ENCODE data around the gene EPB41L4B.
"Not testable (repeated sequence)": the region's sequence is repeated elsewhere in the genome, so short reads cannot be mapped to it uniquely, and the experiment has no call there.

Gene EPB41L4B

DNA sequence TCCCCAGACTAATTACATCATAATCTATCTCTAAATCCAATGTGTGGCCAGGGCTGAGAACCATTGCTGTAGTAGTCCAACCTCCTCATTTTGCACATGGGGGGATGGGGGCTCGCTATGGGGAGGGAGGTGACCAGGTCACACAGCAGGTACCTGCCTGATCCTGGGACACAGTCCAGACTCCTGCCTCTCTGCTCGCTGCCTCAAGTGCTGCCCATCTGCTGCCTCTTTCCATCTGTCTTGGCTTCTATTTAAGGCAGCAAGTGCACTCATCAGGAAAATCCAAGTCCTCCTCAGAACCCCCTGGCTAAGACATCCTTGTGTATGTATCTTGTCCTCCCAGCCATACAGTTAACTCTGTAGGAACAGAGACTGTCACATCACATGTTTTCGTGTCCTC, 96.1 kb downstream of the EPB41L4B start:
- TF ChIP-seq, protein P1, sequence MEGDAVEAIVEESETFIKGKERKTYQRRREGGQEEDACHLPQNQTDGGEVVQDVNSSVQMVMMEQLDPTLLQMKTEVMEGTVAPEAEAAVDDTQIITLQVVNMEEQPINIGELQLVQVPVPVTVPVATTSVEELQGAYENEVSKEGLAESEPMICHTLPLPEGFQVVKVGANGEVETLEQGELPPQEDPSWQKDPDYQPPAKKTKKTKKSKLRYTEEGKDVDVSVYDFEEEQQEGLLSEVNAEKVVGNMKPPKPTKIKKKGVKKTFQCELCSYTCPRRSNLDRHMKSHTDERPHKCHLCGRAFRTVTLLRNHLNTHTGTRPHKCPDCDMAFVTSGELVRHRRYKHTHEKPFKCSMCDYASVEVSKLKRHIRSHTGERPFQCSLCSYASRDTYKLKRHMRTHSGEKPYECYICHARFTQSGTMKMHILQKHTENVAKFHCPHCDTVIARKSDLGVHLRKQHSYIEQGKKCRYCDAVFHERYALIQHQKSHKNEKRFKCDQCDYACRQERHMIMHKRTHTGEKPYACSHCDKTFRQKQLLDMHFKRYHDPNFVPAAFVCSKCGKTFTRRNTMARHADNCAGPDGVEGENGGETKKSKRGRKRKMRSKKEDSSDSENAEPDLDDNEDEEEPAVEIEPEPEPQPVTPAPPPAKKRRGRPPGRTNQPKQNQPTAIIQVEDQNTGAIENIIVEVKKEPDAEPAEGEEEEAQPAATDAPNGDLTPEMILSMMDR (IDR thresholded peaks at IDR 0.05; ENCODE audit: low read depth, low read length), result no peak

DNA sequence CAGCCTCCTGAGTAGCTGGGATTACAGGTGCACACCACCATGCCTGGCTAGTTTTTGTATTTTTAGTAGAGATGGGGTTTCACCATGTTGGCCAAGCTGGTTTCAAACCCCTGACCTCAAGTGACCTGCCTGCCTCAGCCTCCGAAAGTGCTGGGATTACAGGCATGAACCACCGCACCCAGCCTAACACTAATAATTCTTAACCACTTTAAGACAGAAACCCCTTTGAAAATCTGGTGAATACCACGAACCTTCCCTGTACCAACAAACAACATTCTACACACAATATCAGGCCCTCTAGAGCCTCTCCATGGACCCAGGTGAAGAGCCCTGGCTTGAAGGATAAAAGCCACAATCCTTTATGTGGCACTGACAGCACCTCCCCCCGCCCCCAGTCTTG, 102.6 kb downstream of the EPB41L4B start:
- H3K4me3 ChIP-seq (ENCODE audit: low read depth, low read length), result not testable (repeated sequence)

More for the DNA sequence above, 96.1 kb downstream of the EPB41L4B start:
- H3K4me3 ChIP-seq (ENCODE audit: low read depth, low read length), result no peak overlapping the region

DNA sequence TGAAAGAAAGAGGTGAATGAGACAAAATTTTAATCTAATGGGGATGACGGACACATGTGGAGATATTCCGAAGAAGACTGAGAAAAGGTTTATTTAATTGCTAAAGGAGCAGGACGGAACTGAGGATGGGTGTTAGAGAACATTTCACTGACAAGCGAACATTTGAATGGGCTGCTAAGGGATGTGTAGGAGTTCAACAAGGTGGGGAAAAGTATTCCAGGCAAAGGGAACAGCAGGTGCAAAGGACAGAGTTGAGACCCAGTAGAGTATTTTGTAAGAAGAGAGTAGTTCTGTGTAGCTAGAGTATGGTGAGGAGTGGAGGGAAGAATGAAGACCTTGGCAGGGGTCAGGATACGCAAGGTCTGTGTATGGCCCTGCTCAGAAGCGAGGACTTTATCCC, 106.4 kb downstream of the EPB41L4B start:
- TF ChIP-seq, protein P1 (IDR thresholded peaks at IDR 0.05; ENCODE audit: low read depth, low read length), result no peak
- no peak overlapping the region for H3K4me3 ChIP-seq (ENCODE audit: low read depth, low read length)

DNA sequence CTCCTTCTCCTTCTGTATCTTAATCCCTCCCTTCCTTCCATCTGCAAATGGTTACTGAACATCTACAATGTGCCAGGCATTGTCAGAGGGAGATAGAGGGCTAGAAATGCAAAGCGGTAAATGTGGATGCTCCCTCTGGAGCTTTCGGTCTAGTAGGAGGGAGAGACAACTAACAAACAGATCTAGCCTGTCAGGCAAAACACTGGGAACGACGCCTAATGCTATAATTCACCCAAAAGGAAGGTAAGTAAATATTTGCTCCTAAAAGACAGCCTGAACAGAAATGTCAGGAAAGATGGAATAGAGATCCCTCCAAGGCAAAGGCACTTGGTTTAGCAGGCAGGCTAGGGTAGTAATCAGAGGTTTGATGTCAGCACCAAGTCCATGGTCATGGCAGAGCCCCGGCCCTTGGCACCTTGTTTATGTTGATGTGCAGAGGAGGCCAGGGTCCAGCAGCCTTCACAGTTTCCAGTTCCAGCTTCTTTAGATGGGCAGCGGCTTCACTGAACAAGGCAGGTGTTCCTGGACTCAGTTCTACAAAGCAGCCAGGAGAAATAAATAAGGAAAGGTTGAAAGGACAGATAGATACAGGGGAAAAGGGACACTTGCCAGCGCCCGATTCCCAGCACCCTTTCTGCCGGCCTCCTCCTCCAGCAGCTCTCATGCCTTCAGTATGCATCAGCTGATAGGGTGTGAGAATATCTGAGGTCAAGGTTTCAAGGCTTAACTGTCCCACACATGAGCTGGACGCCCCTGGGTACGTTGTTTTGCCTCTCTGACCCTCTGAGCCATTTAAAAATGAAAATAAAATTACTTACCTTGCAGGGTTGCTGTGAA, 107.4 kb downstream of the EPB41L4B start:
- no peak overlapping the region for H3K4me3 ChIP-seq (ENCODE audit: low read depth, low read length)
- TF ChIP-seq, protein P1 (IDR thresholded peaks at IDR 0.05; ENCODE audit: low read depth, low read length), result no peak

DNA sequence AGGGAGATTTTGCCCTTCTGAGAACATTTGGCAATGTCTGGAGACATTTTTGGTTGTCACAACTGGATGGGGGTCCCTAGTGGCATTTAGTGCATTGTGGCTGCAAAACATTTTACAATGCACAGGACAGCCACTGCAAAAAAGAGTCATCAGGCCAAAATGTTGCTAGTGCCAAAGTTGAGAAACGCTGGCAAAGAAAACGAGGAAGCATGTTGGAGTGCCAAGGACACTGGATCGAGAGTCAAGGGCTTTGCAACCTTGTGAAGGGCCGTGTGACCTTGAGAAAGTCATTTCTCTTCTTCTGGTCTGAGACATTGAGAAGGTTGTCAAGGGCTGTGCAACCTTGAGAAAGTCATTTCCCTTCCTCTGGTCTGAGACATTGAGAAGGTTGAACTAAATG, 108.1 kb downstream of the EPB41L4B start:
- TF ChIP-seq, protein P1 (IDR thresholded peaks at IDR 0.05; ENCODE audit: low read depth, low read length), result no peak
- H3K4me3 ChIP-seq (ENCODE audit: low read depth, low read length), result no peak overlapping the region

DNA sequence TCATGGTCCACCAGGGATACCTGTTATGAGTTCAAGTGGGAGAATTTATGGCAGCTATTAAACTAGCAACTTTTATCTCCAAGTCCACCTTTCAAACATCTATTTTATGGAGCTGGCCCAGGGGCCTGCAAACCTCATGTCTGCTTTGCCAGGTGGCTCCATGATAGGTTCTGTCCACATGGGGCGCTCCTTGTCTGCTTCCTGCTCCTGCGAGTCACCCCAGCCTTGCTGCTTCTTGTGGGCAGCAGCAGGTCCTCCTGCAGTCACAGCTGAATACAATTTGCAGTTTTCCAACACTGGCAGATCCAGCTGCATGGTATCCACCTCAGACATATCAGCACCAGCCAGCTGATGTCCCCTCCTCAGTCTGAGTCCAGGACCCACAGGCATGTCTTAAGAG, 114.2 kb downstream of the EPB41L4B start:
- no peak overlapping the region for H3K4me3 ChIP-seq (ENCODE audit: low read depth, low read length)
- TF ChIP-seq, protein P1 (IDR thresholded peaks at IDR 0.05; ENCODE audit: low read depth, low read length), result no peak

DNA sequence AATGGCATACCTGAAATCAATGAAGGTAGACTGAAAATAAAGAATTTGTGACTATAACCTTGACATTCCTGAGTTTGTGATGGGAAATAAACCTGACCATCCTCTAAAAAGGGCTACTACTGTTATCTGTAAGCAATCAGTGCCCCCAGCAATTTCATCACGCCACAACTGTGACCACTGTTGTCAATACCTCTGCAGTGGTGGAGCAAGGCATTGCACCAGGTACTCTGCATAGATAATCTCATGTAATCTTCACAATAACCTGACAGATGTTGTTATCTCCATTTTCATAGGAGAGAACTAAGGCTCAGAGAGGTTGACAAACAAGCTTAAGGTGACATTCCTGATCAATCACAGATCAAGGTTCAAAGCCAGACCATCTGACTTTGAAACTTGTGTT, 115.3 kb downstream of the EPB41L4B start:
- TF ChIP-seq, protein P1 (IDR thresholded peaks at IDR 0.05; ENCODE audit: low read depth, low read length), result no peak
- no peak overlapping the region for H3K4me3 ChIP-seq (ENCODE audit: low read depth, low read length)
